Gastrocnemius medialis (tissue), 4 donors: Measurements from ENCODE around the gene B3GNT9. TPM values are rescaled to one million over a fixed set of nuclear protein-coding genes. Genes with fewer than 3 reads are reported as not detected.

Source experiments
- ATAC-seq, 2 donors: fragments of 150-250 bp; one replicate each; pipeline ENCODE4 v1.9.1; 2016
- DNase-seq, 2 donors: peaks; one replicate each; pipeline ENCODE4 v3.0.0-alpha.2; 2019
- H3K27ac ChIP-seq, 4 donors: fragments of 200-600 bp; sonication (generic); 1 replicate in 1 of 4; 2 replicates in 3 of 4; pipeline ENCODE4 v1.5.1; 2016 to 2018; ENCODE audit warnings: mild to moderate bottlenecking in 2 of 4, moderate library complexity in 1 of 4
- H3K27me3 ChIP-seq, 3 donors: fragments of 200-600 bp; sonication (generic) in 2 of 3; 1 replicate in 1 of 3; 2 replicates in 2 of 3; pipeline versions ENCODE4 v1.5.1 to v1.6.0; 2016 to 2019; ENCODE audit warnings: mild to moderate bottlenecking in 1 of 3, moderate library complexity in 1 of 3
- H3K36me3 ChIP-seq, 2 donors: fragments of 200-600 bp; sonication (generic) in 1 of 2; one replicate each; pipeline ENCODE4 v1.5.1; 2017 to 2018
- H3K4me1 ChIP-seq, 2 donors: fragments of 200-600 bp; sonication (generic) in 1 of 2; one replicate each; pipeline ENCODE4 v1.5.1; 2016 to 2017; ENCODE audit warnings: mild to moderate bottlenecking in 2 of 2
- H3K4me3 ChIP-seq, 4 donors: fragments of 200-600 bp; sonication (generic) in 3 of 4; 1 replicate in 1 of 4; 2 replicates in 3 of 4; pipeline ENCODE4 v1.5.1; 2016 to 2019; ENCODE audit warnings: mild to moderate bottlenecking in 2 of 4
- H3K9me3 ChIP-seq, 3 donors: fragments of 200-600 bp; sonication (generic) in 2 of 3; 1 replicate in 1 of 3; 2 replicates in 2 of 3; pipeline ENCODE4 v1.5.1; 2016 to 2019
- POLR2A ChIP-seq, 2 donors: fragments of 450-650 bp; IDR thresholded peaks; one replicate each; pipeline ENCODE4 v1.6.1; 2017; ENCODE audit warnings: antibody characterized with exemption in 2 of 2, mild to moderate bottlenecking in 2 of 2, moderate library complexity in 2 of 2
- in situ Hi-C, 4 donors: fragments of 200-750 bp; cut with MboI; loops; one replicate each; pipeline versions ENCODE4 v1.15.0 to v1.8.0; 2017; ENCODE audit warnings: low sequenced_read_pairs in 4 of 4
- intact Hi-C: fragments of 100-400 bp; cut with DNase I; formaldehyde crosslinking; loops from one replicate; pipeline ENCODE4 v1.15.1; 2023; ENCODE audit warnings: low total_unique reads
- total RNA-seq, 4 donors: library from RNA; depleted of rRNA; stranded (reverse); fragments of >200 nt; gene quantifications; one replicate each; pipeline versions ENCODE4 v1.1.0 to v1.2.3, GENCODE V29; 2016
- TF ChIP-seq, protein P1 (sequence below), 5 experiments: fragments of 450-650 bp in 3 of 5; fragments of 200-600 bp in 2 of 5; sonication (generic) in 2 of 5; IDR thresholded peaks in 4 of 5; conservative IDR thresholded peaks in 1 of 5; 1 replicate in 4 of 5; 2 replicates in 1 of 5; pipeline ENCODE4 v1.5.1; 2016 to 2019; ENCODE audit warnings: antibody characterized with exemption in 5 of 5, mild to moderate bottlenecking in 3 of 5, moderate library complexity in 3 of 5

Gene B3GNT9
- total RNA-seq, 4 donors from 2014 or later, result 1.5 to 3.1 (median 2.6) TPM

DNA sequence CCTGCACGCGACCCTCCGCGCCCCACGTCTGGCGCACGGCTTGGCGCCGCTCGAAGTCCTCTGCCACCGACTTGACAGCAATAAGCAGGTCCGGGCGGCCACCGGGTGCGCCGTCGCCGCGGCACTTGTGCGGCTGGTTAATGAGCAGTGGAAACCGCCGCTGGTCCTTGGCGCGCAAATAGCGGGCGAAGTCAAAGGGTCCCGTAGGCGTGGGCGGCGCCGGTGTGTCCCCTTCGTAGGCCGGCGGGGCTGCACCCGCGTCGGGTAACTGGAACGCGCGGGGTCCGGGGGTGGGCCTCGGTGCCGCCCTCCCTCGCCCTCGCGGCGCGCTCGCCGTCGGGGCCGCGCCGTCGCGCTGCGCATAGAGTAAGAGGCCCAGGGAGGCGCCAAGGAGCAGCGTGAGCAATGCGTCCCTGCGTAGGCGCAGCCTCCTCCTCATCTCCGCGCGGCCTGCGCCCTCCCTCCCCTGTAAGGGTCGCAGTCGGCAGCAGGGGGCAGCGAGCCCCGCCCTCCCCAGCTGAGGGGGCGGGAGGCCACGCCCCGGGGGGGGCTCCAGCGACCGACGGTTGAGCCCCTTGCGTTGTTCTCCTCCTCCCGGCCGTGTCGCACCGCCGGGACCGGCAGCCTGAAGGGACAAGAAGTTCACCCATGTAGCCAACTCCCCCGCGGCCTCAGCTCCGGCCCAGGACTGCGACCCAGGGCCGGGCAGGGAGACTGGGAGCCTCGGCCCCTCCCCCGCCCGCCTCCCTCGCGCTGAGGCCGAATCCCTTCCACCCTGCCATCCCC lies 558 bp downstream of the B3GNT9 start:
- peaks cover 3 to 12% (median 4%) of the 10 kb centered on the region in 3 donors for H3K27me3 ChIP-seq
- H3K27ac ChIP-seq, result peak overlapping the region; percentile 54 to 76 (median 70)
- peaks cover 3 to 19% of the 10 kb centered on the region in 2 donors for H3K4me1 ChIP-seq
- H3K9me3 ChIP-seq, result no peaks in the 10 kb centered on the region
- in situ Hi-C loops (loop anchor here in 3 of 4 donors (10.0 kb wide), 3 partner anchors 135 to 185 kb away; partner anchors contain the start of gene CES3 (in 1 of the 3)), intact Hi-C loops (no loop called here)
- no peak for TF ChIP-seq POLR2A (IDR thresholded peaks at IDR 0.05)
- TF ChIP-seq, protein P1, sequence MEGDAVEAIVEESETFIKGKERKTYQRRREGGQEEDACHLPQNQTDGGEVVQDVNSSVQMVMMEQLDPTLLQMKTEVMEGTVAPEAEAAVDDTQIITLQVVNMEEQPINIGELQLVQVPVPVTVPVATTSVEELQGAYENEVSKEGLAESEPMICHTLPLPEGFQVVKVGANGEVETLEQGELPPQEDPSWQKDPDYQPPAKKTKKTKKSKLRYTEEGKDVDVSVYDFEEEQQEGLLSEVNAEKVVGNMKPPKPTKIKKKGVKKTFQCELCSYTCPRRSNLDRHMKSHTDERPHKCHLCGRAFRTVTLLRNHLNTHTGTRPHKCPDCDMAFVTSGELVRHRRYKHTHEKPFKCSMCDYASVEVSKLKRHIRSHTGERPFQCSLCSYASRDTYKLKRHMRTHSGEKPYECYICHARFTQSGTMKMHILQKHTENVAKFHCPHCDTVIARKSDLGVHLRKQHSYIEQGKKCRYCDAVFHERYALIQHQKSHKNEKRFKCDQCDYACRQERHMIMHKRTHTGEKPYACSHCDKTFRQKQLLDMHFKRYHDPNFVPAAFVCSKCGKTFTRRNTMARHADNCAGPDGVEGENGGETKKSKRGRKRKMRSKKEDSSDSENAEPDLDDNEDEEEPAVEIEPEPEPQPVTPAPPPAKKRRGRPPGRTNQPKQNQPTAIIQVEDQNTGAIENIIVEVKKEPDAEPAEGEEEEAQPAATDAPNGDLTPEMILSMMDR (IDR thresholded peaks at IDR 0.05 in 4 of 5, conservative IDR thresholded peaks at IDR 0.05 in 1 of 5), result no peak
- H3K36me3 ChIP-seq, result peaks cover 0 to 36% of the 10 kb centered on the region in 2 donors
- peak overlapping the region; percentile 60 to 82 (median 67) for H3K4me3 ChIP-seq
- ATAC-seq, result peak; percentile 4 to 13
- DNase-seq, result no peak

DNA sequence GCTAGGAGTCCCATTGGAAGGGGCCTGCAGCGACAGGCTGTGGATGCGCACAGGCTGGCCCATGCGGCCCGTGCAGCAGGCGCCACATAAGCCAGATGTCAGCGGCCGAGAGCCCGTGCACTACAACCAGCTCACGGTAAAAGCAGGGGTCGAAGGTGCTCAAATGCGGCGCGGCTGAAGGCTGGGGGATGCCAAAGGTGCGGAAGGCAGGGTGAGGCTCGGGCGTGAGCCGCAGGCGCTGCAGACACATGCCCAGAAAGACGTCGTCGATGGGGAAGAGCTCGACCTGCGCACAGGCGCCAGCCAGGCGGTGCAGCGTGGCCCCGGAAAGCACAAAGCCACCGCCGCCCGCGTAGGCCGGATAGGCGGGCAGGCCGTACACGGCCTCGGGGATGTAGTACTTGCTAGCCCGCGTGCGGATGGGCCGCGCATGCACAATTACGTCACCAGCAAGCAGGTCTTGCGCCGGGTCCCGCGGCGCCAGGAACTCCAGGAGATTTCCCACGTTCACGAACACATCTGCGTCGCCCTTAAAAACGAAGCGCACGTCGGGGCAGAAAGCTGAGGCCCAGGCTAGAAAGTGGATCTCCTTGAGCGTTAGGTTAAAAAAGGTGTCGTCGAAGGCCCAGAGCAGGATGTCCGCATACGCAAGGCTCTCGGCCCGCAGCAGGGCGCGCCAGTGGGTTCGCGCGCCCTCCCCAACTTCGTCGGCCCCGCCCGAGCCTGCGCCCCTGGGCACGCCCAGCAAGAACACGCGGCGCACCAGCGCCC lies 1.3 kb downstream of the B3GNT9 start:
- intact Hi-C loops, result no loop called here
- ATAC-seq (no peak), DNase-seq (no peak)
- in situ Hi-C loops, result loop anchor here in 3 of 4 donors (10.0 kb wide), 3 partner anchors 135 to 185 kb away; partner anchors contain the start of gene CES3 (in 1 of the 3)
- Histone ChIP-seq H3K27me3 (peaks cover 3 to 12% (median 4%) of the 10 kb centered on the region in 3 donors), H3K9me3 (no peaks in the 10 kb centered on the region), H3K27ac (no peak overlapping the region), H3K4me3 (no peak overlapping the region), H3K36me3 (peaks cover 0 to 44% of the 10 kb centered on the region in 2 donors), H3K4me1 (peaks cover 0 to 13% of the 10 kb centered on the region in 2 donors)
- TF ChIP-seq, protein P1 (IDR thresholded peaks at IDR 0.05 in 4 of 5, conservative IDR thresholded peaks at IDR 0.05 in 1 of 5), result no peak
- TF ChIP-seq POLR2A (IDR thresholded peaks at IDR 0.05), result no peak

DNA sequence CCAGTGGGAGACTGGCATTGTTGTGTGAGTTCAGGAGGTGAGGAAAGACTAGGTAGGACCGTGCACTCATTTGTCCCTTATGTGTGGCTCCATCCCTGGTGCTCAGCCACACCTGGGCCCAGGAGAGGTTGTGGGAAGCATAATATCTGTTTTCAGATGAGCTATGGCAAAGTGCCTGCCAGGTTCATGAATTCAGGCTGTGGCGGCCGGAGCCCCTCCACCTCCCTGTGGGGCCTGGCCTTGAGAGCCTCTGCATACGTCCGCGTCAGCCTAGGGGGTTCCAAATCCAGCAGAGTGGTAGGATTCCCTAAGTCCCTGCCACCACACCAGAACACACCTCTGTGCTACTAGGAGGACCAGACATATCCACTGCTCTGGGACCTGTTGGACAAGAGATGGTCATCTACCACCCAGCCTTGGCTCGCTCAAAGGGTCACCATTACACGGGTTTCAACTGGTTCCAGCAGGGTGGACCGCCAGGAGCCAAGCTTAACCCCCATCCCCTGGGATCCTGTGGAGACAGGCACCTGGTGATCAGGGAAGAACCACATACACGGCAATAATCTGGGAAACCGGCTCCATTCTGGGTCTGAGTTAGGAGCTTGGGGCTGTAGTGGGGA lies 2.0 kb downstream of the B3GNT9 start:
- intact Hi-C loops (no loop called here), in situ Hi-C loops (no loop called here)
- peaks cover 0 to 13% of the 10 kb centered on the region in 2 donors for H3K4me1 ChIP-seq
- no peak overlapping the region for H3K4me3 ChIP-seq
- ATAC-seq, result no peak
- H3K9me3 ChIP-seq, result no peaks in the 10 kb centered on the region
- peaks cover 0 to 51% of the 10 kb centered on the region in 2 donors for H3K36me3 ChIP-seq
- TF ChIP-seq, protein P1 (IDR thresholded peaks at IDR 0.05 in 4 of 5, conservative IDR thresholded peaks at IDR 0.05 in 1 of 5), result no peak
- TF ChIP-seq POLR2A (IDR thresholded peaks at IDR 0.05), result no peak
- no peak for DNase-seq
- no peak overlapping the region for H3K27ac ChIP-seq
- H3K27me3 ChIP-seq, result peaks cover 3 to 12% (median 4%) of the 10 kb centered on the region in 3 donors

DNA sequence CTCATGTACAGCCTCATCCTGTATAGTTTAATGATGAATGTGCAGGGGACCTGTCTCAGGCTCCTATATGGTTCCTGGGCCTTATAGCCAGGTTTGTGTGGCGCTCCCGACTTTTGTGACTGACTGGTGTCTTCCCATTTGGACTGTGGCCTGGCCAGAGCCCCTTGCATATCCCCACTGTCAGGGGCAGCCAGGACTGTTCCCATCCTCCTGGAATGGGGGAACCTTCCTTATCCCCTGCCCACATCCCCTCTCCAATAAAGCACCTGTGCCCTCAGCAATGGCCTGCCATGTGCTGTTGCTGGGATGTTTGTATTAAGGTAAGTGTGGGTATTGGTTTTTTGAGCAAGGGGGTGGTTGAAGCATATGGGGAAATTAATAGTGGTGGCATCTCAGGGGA lies 2.6 kb downstream of the B3GNT9 start:
- intact Hi-C loops, result no loop called here
- in situ Hi-C loops, result no loop called here
- no peak overlapping the region for H3K4me3 ChIP-seq

More for the DNA sequence above, 2.6 kb downstream of the B3GNT9 start:
- H3K4me1 ChIP-seq, result peaks cover 0 to 13% of the 10 kb centered on the region in 2 donors
- ATAC-seq (no peak), DNase-seq (no peak)
- TF ChIP-seq, protein P1 (IDR thresholded peaks at IDR 0.05 in 4 of 5, conservative IDR thresholded peaks at IDR 0.05 in 1 of 5), result no peak
- TF ChIP-seq POLR2A (IDR thresholded peaks at IDR 0.05), result no peak
- H3K27ac ChIP-seq, result no peak overlapping the region
- H3K36me3 ChIP-seq, result peaks cover 0 to 56% of the 10 kb centered on the region in 2 donors
- peaks cover 3 to 12% (median 4%) of the 10 kb centered on the region in 3 donors for H3K27me3 ChIP-seq
- no peaks in the 10 kb centered on the region for H3K9me3 ChIP-seq
